C4-2B (cell line): ENCODE measurements around the gene FOLR2.

ENCODE experiments used
- H3K27ac ChIP-seq: fragments of 450-650 bp; 2 replicates; pipeline ENCODE4 v1.5.1; 2017
- CTCF ChIP-seq: fragments of 450-650 bp; conservative IDR thresholded peaks from 2 replicates; pipeline ENCODE4 v1.5.1; 2017; ENCODE audit warnings: mild to moderate bottlenecking
- ZFX ChIP-seq: fragments of 450-650 bp; IDR thresholded peaks from 2 replicates; pipeline ENCODE4 v1.6.1; 2017

FOLR2 gene

GRCh38 chr11:72230764-72231365 is 14.3 kb downstream of the FOLR2 start:
- no peak overlapping the region for H3K27ac ChIP-seq
- no peak for TF ChIP-seq ZFX
- TF ChIP-seq CTCF, result no peak

DNA sequence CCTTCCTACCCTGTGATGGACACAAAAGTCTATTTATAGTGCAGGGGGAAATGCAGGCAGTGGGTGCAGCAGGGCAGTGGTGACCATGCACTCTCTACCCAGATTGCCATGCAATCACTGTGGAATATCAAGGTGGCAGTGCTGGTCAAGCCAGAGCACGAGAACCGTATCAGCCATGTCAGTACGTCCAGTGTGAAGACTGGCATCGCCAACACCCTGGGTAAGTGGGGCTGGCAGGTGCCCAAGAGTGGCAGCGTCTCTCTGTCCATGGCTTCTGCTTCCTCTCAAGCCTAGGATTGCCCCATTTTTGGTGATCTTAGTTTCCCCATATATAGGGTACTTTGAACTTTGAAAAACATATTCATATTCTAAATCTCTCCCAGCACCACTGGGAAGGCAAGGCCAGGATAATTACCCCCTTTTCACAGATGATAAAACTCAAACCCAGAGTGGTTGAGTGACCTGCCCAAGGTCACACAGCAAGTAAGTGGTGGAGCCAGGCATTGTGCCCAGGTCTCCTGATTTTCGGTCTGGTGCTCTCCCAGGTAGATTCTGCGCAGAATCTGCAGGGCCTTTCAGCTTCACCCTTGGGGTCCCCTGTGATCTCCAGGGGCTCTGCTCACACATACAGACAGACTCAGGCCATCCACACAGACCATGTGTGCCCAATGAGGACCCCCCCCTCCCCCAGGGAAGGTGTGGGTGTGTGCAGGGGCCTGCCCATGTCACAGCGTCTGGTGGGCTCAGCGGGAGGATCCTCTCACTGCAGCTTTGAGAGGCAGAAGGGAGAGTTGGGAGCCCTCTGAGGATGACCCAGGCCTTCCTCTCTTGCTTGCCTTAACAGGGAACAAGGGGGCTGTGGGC is 15.0 kb downstream of the FOLR2 start:
- TF ChIP-seq CTCF, result no peak
- TF ChIP-seq ZFX, result no peak

GRCh38 chr11:72232260-72233055 is 15.9 kb downstream of the FOLR2 start:
- H3K27ac ChIP-seq, result no peak overlapping the region
- TF ChIP-seq ZFX (no peak), CTCF (no peak)

More for the DNA sequence above, 15.0 kb downstream of the FOLR2 start:
- H3K27ac ChIP-seq, result no peak overlapping the region

GRCh38 chr11:72233056-72233772 is 16.6 kb downstream of the FOLR2 start:
- H3K27ac ChIP-seq, result no peak overlapping the region
- TF ChIP-seq ZFX, result no peak
- TF ChIP-seq CTCF, result no peak

DNA sequence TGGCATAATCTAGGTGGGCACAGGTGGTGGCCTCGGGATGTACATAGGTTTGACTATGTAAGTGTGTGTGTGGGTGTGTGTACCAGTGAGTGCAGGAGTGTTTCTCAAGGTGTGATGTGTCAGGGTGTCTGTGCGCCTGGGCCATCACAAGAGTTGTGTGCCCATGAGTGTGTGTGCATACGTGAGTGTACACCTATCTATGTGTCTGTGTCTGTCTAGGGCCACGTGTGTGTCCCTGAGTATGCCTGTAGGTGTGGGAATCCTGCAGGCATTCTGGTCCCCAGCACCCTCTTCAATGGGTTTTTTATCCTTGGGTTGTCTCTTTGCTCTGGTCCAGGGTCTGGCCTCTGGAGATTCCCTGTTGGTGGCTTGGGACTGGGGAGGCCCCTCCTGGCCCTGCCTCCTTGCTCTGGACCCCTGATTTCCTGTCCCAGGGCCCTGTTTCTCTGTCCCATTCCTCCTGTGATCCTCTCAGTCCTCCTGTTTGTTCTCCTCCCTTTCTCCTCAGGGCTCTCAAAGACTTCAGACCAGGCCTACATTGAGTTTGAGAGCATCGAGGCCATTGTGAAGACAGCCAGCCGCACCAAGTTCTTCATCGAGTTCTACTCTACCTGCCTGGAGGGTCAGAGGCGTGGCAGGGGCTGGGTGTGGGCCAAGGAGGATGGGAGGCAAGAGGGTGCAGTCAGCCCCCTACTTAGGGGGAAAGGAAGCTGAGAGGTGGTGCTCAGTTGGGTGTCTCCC is 17.3 kb downstream of the FOLR2 start:
- TF ChIP-seq CTCF (no peak), ZFX (no peak)
- H3K27ac ChIP-seq, result no peak overlapping the region

- no peak for TF ChIP-seq CTCF
- no peak for TF ChIP-seq ZFX
- no peak overlapping the region for H3K27ac ChIP-seq
These were observed 17.9 kb downstream of the FOLR2 start for GRCh38 chr11:72234514-72234830.
